Neural crest cell (in vitro differentiated cells): ENCODE data around the gene SUMO1. TPM values are rescaled to one million over a fixed set of nuclear protein-coding genes. Genes with fewer than 3 reads are reported as not detected.

Source experiments
- DNase-seq: peaks from one replicate; pipeline ENCODE4 v3.0.0; 2021; ENCODE audit warnings: low read depth, mixed read lengths, low spot score
- H3K27ac Mint-ChIP-seq: one replicate; pipeline ENCODE4 v1.8.0; 2021; ENCODE audit warnings: mild to moderate bottlenecking, mixed read lengths; ENCODE audit not compliant: unreplicated experiment
- H3K27me3 Mint-ChIP-seq: 2 replicates; pipeline ENCODE4 v1.8.0; 2021; ENCODE audit warnings: low read depth, mild to moderate bottlenecking, mixed read lengths
- H3K36me3 Mint-ChIP-seq: 2 replicates; pipeline ENCODE4 v1.8.0; 2021; ENCODE audit warnings: low read depth, mild to moderate bottlenecking, mixed read lengths
- H3K4me1 Mint-ChIP-seq: 2 replicates; pipeline ENCODE4 v1.8.0; 2021; ENCODE audit warnings: mixed read lengths
- H3K4me3 Mint-ChIP-seq: one replicate; pipeline ENCODE4 v1.8.0; 2021; ENCODE audit warnings: mild to moderate bottlenecking, mixed read lengths
- H3K9me3 Mint-ChIP-seq: 2 replicates; pipeline ENCODE4 v1.8.0; 2021; ENCODE audit warnings: mixed read lengths
- CTCF ChIP-seq: fragments of 200-600 bp; sonication (generic); conservative IDR thresholded peaks from 2 replicates; pipeline ENCODE4 v1.5.0; 2021; ENCODE audit warnings: antibody characterized with exemption, mild to moderate bottlenecking
- total RNA-seq: library from RNA; stranded (reverse); gene quantifications from 2 replicates; pipeline ENCODE4 v1.2.1, GENCODE V29; 2021

SUMO1 gene
- total RNA-seq, 1 donor from 2014 or later: 128 TPM

DNA sequence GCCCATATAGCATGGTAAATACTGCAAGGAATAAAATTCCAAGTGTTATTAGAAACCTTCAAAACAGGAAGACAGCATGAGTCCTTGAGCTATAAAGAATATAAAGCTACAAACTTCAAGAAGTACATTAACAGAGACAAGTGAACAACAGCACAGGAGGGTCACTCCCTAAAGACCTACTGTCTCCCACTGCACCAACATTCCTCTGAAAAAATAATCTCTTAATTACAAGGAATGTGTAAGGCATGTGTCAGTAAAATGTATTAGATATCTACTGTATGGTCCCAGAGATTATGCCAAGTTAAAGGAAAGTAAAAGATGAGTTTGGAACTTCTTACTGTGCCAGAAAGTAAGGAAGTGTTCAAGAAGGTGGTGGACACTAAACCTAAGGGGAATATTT lies 29.9 kb downstream of the SUMO1 start:
- no peak for DNase-seq
- Mint-ChIP-seq H3K27me3 (no peaks in the 10 kb centered on the region), H3K4me3 (no peak overlapping the region), H3K9me3 (no peaks in the 10 kb centered on the region), H3K27ac (no peak overlapping the region), H3K4me1 (no peaks in the 10 kb centered on the region), H3K36me3 (peaks cover 4% of the 10 kb centered on the region)
- TF ChIP-seq CTCF: no peak

GRCh38 chr2:202204855-202205254 lies 33.5 kb downstream of the SUMO1 start:
- TF ChIP-seq CTCF: no peak
- no peaks in the 10 kb centered on the region for H3K27me3 Mint-ChIP-seq
- H3K4me1 Mint-ChIP-seq: no peaks in the 10 kb centered on the region
- H3K9me3 Mint-ChIP-seq: peaks cover 2% of the 10 kb centered on the region
- H3K36me3 Mint-ChIP-seq: peaks cover 14% of the 10 kb centered on the region
- no peak overlapping the region for H3K27ac Mint-ChIP-seq
- DNase-seq: no peak
- H3K4me3 Mint-ChIP-seq: no peak overlapping the region

DNA sequence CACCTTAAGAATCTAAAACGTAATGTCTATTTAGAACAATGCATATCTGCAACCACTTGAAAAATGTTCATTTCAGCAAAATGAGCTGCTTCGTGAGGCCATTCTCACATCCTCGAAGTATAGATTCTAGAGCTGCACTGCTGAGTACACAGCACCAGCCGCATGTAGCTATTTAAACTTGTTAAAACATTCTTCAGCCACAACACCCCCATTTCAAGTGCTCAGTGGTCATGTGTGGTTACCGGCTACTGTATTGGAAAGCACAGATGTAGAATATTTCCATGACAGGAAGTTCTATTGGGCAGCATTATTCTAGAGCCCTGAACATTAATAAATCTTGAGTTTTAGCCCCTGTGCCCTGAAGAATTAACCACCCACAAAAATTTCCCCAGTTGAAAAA lies 35.0 kb downstream of the SUMO1 start:
- DNase-seq: no peak
- Mint-ChIP-seq H3K27me3 (no peaks in the 10 kb centered on the region), H3K4me1 (no peaks in the 10 kb centered on the region), H3K9me3 (peaks cover 2% of the 10 kb centered on the region), H3K4me3 (no peak overlapping the region), H3K36me3 (peaks cover 14% of the 10 kb centered on the region), H3K27ac (no peak overlapping the region)
- TF ChIP-seq CTCF: no peak

- Mint-ChIP-seq H3K4me1 (no peaks in the 10 kb centered on the region), H3K9me3 (peaks cover 2% of the 10 kb centered on the region), H3K4me3 (no peak overlapping the region), H3K27me3 (no peaks in the 10 kb centered on the region), H3K27ac (no peak overlapping the region), H3K36me3 (peaks cover 14% of the 10 kb centered on the region)
- DNase-seq: no peak
- no peak for TF ChIP-seq CTCF
Observed at GRCh38 chr2:202201220-202202160, 36.9 kb downstream of the SUMO1 start.

DNA sequence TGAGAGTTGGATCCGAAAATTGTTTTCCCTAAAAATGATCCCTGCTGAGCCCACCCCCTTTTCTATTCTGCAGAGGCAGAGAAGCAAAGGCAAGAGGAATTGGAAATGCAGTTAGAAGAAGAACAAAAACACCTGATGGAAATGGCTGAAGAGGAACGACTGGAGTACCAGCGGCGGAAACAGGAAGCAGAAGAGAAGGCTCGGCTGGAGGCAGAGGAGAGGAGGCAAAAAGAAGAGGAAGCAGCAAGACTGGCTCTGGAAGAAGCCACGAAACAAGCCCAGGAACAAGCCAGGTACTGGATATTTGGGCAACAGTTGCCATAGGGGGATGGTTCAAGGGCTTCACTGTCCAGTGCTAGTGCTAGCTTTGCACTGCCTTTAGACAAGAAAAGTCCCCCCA lies 41.7 kb downstream of the SUMO1 start:
- Mint-ChIP-seq H3K4me3 (no peak overlapping the region), H3K36me3 (peaks cover 6% of the 10 kb centered on the region), H3K27me3 (no peaks in the 10 kb centered on the region), H3K27ac (no peak overlapping the region), H3K4me1 (no peaks in the 10 kb centered on the region), H3K9me3 (peaks cover 2% of the 10 kb centered on the region)
- no peak for DNase-seq
- TF ChIP-seq CTCF: no peak
